Natural killer cell (primary cell): ENCODE results near the gene TGM2. TPM values are rescaled to one million over a fixed set of nuclear protein-coding genes. Genes with fewer than 3 reads are reported as not detected.

Experiments
- ATAC-seq, 3 donors: fragments of 150-1000 bp in 2 of 3; fragments of 200-7000 bp in 1 of 3; cut with Tn5 transposase; 1 replicate in 1 of 3; 2 replicates in 2 of 3; pipeline ENCODE4 v1.10.0; 2021; ENCODE audit warnings: mild to moderate bottlenecking in 2 of 3, moderate library complexity in 2 of 3
- DNase-seq, 2 donors: peaks; one replicate each; pipeline versions ENCODE4 v3.0.0 to v3.0.0-alpha.2; 2013 to 2021; ENCODE audit warnings: mixed read lengths in 1 of 2
- H3K27ac ChIP-seq: one replicate; pipeline ENCODE4 v1.5.1; 2013; ENCODE audit warnings: mild to moderate bottlenecking, low read length
- H3K27me3 ChIP-seq: one replicate; pipeline ENCODE4 v1.6.1; 2013; ENCODE audit warnings: low read length; ENCODE audit not compliant: control insufficient read depth, insufficient read depth
- H3K36me3 ChIP-seq: one replicate; pipeline ENCODE4 v1.6.1; 2013; ENCODE audit warnings: low read length; ENCODE audit not compliant: control insufficient read depth, insufficient read depth
- H3K4me1 ChIP-seq: one replicate; pipeline ENCODE4 v1.6.1; 2013; ENCODE audit warnings: low read length; ENCODE audit not compliant: control insufficient read depth, insufficient read depth
- H3K4me3 ChIP-seq: one replicate; pipeline ENCODE4 v1.5.1; 2013; ENCODE audit warnings: low read length
- H3K9me3 ChIP-seq: one replicate; pipeline ENCODE4 v1.6.1; 2013; ENCODE audit warnings: low read length; ENCODE audit not compliant: control insufficient read depth, insufficient read depth
- H3K27ac Mint-ChIP-seq, 2 donors: one replicate each; pipeline ENCODE4 v1.8.0; 2022; ENCODE audit warnings: mild to moderate bottlenecking in 2 of 2, mixed read lengths in 2 of 2, moderate library complexity in 1 of 2
- H3K27me3 Mint-ChIP-seq, 2 donors: one replicate each; pipeline ENCODE4 v1.8.0; 2022; ENCODE audit warnings: low read depth in 2 of 2, mixed read lengths in 2 of 2
- H3K36me3 Mint-ChIP-seq: one replicate; pipeline ENCODE4 v1.8.0; 2022; ENCODE audit warnings: mixed read lengths
- H3K4me1 Mint-ChIP-seq, 2 donors: one replicate each; pipeline ENCODE4 v1.8.0; 2022; ENCODE audit warnings: mixed read lengths in 2 of 2
- H3K4me3 Mint-ChIP-seq: one replicate; pipeline ENCODE4 v1.8.0; 2022; ENCODE audit warnings: mild to moderate bottlenecking, moderate library complexity, mixed read lengths
- H3K9me3 Mint-ChIP-seq, 2 donors: one replicate each; pipeline ENCODE4 v1.8.0; 2022; ENCODE audit warnings: mixed read lengths in 2 of 2
- CTCF ChIP-seq: fragments of 200-600 bp; IDR thresholded peaks from one replicate; pipeline ENCODE4 v1.8.0; 2022; ENCODE audit warnings: antibody characterized with exemption
- WGBS: methylation state at CpG from one replicate; pipeline ENCODE4 v1.1.7; 2013; ENCODE audit warnings: missing lambda C conversion rate; ENCODE audit not compliant: insufficient coverage; 5-methylcytosine and 5-hydroxymethylcytosine counted together
- intact Hi-C: fragments of 100-400 bp; cut with micrococcal nuclease; formaldehyde crosslinking; loops from one replicate; pipeline ENCODE4 v1.14.2; 2022
- total RNA-seq, 4 donors: library from RNA; stranded (reverse); fragments of 120-200 nt in 1 of 4; gene quantifications; one replicate each; pipeline versions ENCODE4 v1.2.3 to v1.2.4, GENCODE V29; 2013 to 2022

The TGM2 gene
- total RNA-seq, 3 donors from 2014 or later (not counting 1 experiment from before 2014, with no cell fraction given), result 0.33 TPM; not detected in 1

GRCh38 chr20:38092915-38093314 lies 72.2 kb downstream of the TGM2 start:
- peaks cover 38% of the 10 kb centered on the region for H3K4me1 ChIP-seq
- H3K36me3 ChIP-seq, result peaks cover 16% of the 10 kb centered on the region
- Mint-ChIP-seq H3K27me3 (no peaks in the 10 kb centered on the region), H3K9me3 (no peaks in the 10 kb centered on the region), H3K4me3 (peak overlapping the region; percentile 81), H3K4me1 (peaks cover 48 to 51% of the 10 kb centered on the region in 2 donors), H3K36me3 (no peaks in the 10 kb centered on the region), H3K27ac (peak overlapping the region; percentile 97 to 98)
- peak overlapping the region; percentile 86 for H3K27ac ChIP-seq
- no peak overlapping the region for H3K4me3 ChIP-seq
- no peak for TF ChIP-seq CTCF
- no peaks in the 10 kb centered on the region for H3K9me3 ChIP-seq
- DNase-seq (no peak), ATAC-seq (no peak)
- H3K27me3 ChIP-seq, result no peaks in the 10 kb centered on the region
- intact Hi-C loops, result no loop called here

GRCh38 chr20:38092260-38092857 lies 72.7 kb downstream of the TGM2 start:
- WGBS, result 77% methylated on average over 11 of the region's 12 CpGs

GRCh38 chr20:38091441-38092216 lies 73.4 kb downstream of the TGM2 start:
- DNase-seq (peak in 1 of 2 donors; percentile 13), ATAC-seq (peak; percentile 57 to 82 (median 67))
- Histone ChIP-seq H3K4me1 (peaks cover 38% of the 10 kb centered on the region), H3K27me3 (no peaks in the 10 kb centered on the region), H3K4me3 (no peak overlapping the region), H3K27ac (peak overlapping the region; percentile 86), H3K9me3 (no peaks in the 10 kb centered on the region), H3K36me3 (peaks cover 21% of the 10 kb centered on the region)
- no peak for TF ChIP-seq CTCF
- 33% methylated on average over 5 of the region's 6 CpGs for WGBS
- Mint-ChIP-seq H3K36me3 (no peaks in the 10 kb centered on the region), H3K9me3 (no peaks in the 10 kb centered on the region), H3K27ac (peak overlapping the region; percentile 97 to 98), H3K4me1 (peaks cover 48 to 51% of the 10 kb centered on the region in 2 donors), H3K4me3 (peak overlapping the region; percentile 81), H3K27me3 (no peaks in the 10 kb centered on the region)
- intact Hi-C loops, result no loop called here

More at GRCh38 chr20:38092260-38092857, 72.7 kb downstream of the TGM2 start:
- Mint-ChIP-seq H3K4me3 (peak overlapping the region; percentile 81), H3K4me1 (peaks cover 48 to 51% of the 10 kb centered on the region in 2 donors), H3K9me3 (no peaks in the 10 kb centered on the region), H3K27ac (peak overlapping the region; percentile 97 to 98), H3K36me3 (no peaks in the 10 kb centered on the region), H3K27me3 (no peaks in the 10 kb centered on the region)
- Histone ChIP-seq H3K9me3 (no peaks in the 10 kb centered on the region), H3K27ac (peak overlapping the region; percentile 86), H3K36me3 (peaks cover 20% of the 10 kb centered on the region), H3K4me3 (no peak overlapping the region), H3K27me3 (no peaks in the 10 kb centered on the region), H3K4me1 (peaks cover 38% of the 10 kb centered on the region)
- no peak for DNase-seq
- intact Hi-C loops, result no loop called here
- peak in 2 of 3 donors; percentile 7 to 14 for ATAC-seq
- TF ChIP-seq CTCF, result no peak
